Neural progenitor cell (in vitro differentiated cells): Measurements from ENCODE around the gene RFFL. TPM values are rescaled to one million over a fixed set of nuclear protein-coding genes. Genes with fewer than 3 reads are reported as not detected.

ENCODE experiments used
- DNase-seq: peaks from one replicate; pipeline ENCODE4 v3.0.0-alpha.2; 2016; ENCODE audit warnings: low spot score
- H2AFZ ChIP-seq: fragments of 200-600 bp; sonication (generic); replicated peaks from 2 replicates; pipeline ENCODE4 v1.6.1; 2016; ENCODE audit warnings: antibody characterized with exemption
- H3F3A ChIP-seq: fragments of 200-600 bp; sonication (generic); 2 replicates; pipeline ENCODE4 v1.6.1; 2016; ENCODE audit warnings: antibody characterized with exemption, low read depth
- H3K27ac ChIP-seq: fragments of 200-600 bp; sonication (generic); 2 replicates; pipeline ENCODE4 v1.5.1; 2016; ENCODE audit warnings: mild to moderate bottlenecking
- H3K27me3 ChIP-seq: fragments of 200-600 bp; sonication (generic); 2 replicates; pipeline ENCODE4 v1.6.1; 2016; ENCODE audit warnings: mild to moderate bottlenecking, moderate library complexity
- H3K36me3 ChIP-seq: fragments of 200-600 bp; sonication (generic); 2 replicates; pipeline ENCODE4 v1.5.1; 2016
- H3K4me1 ChIP-seq: fragments of 200-600 bp; sonication (generic); 2 replicates; pipeline ENCODE4 v1.6.1; 2016; ENCODE audit warnings: mixed run types
- H3K4me2 ChIP-seq: fragments of 200-600 bp; sonication (generic); 2 replicates; pipeline ENCODE4 v1.6.1; 2016
- H3K4me3 ChIP-seq: fragments of 200-600 bp; sonication (generic); 2 replicates; pipeline ENCODE4 v1.5.1; 2016
- H3K79me2 ChIP-seq: fragments of 200-600 bp; sonication (generic); 2 replicates; pipeline ENCODE4 v1.6.1; 2016; ENCODE audit warnings: low read depth
- H3K9ac ChIP-seq: fragments of 200-600 bp; sonication (generic); 2 replicates; pipeline ENCODE4 v1.6.1; 2016
- H3K9me3 ChIP-seq: fragments of 200-600 bp; sonication (generic); 2 replicates; pipeline ENCODE4 v1.5.1; 2016; ENCODE audit warnings: low read depth
- H4K20me1 ChIP-seq: fragments of 200-600 bp; sonication (generic); 2 replicates; pipeline ENCODE4 v1.6.1; 2016; ENCODE audit warnings: low read depth
- H3K27ac Mint-ChIP-seq: 3 replicates; pipeline ENCODE4 v1.8.0; 2021; ENCODE audit warnings: mixed read lengths
- H3K27me3 Mint-ChIP-seq: 2 replicates; pipeline ENCODE4 v1.8.0; 2022; ENCODE audit warnings: low read depth, mild to moderate bottlenecking, inconsistent platforms, moderate library complexity, mixed read lengths; ENCODE audit not compliant: insufficient read depth
- H3K36me3 Mint-ChIP-seq: 3 replicates; pipeline ENCODE4 v1.8.0; 2021; ENCODE audit warnings: mixed read lengths
- H3K4me1 Mint-ChIP-seq: 3 replicates; pipeline ENCODE4 v1.8.0; 2021; ENCODE audit warnings: mixed read lengths
- H3K4me3 Mint-ChIP-seq: 3 replicates; pipeline ENCODE4 v1.8.0; 2021; ENCODE audit warnings: mild to moderate bottlenecking, moderate library complexity, mixed read lengths
- H3K9me3 Mint-ChIP-seq: 3 replicates; pipeline ENCODE4 v1.8.0; 2020; ENCODE audit warnings: mixed read lengths
- CTCF ChIP-seq: fragments of 200-600 bp; sonication (generic); IDR thresholded peaks from 2 replicates; pipeline ENCODE4 v1.5.1; 2017; ENCODE audit warnings: antibody characterized with exemption, mild to moderate bottlenecking
- EZH2 ChIP-seq: fragments of 200-600 bp; sonication (generic); IDR thresholded peaks from 2 replicates; pipeline ENCODE4 v1.6.1; 2017; ENCODE audit warnings: antibody characterized with exemption, mild to moderate bottlenecking, moderate library complexity
- EZH2phosphoT487 ChIP-seq: fragments of 200-600 bp; sonication (generic); IDR thresholded peaks from 2 replicates; pipeline ENCODE4 v1.6.1; 2017; ENCODE audit warnings: antibody characterized with exemption
- total RNA-seq: library from RNA; depleted of rRNA; stranded (reverse); fragments of >200 nt; gene quantifications from 2 replicates; pipeline ENCODE4 v1.2.3, GENCODE V29; 2015; ENCODE audit warnings: low replicate concordance

Gene RFFL
- total RNA-seq, 1 donor from 2014 or later: 20.6 TPM

DNA sequence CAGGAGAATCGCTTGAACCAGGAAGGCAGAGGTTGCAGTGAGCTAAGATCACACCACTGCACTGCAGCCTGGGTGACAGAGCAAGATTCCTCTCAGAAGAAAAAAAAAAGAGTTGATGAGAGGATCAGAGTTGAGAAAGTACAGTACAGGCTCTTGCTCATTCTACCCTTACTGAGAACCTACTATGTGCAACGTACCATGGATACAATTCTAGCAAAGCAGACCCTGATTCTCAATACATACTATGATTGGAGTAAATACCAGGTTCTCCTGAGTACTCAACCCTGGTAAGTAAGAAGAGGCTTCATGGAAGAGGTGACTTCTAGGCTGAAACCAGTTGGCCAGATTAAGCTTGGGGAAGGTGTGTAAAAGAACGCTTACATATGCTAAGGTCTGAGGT is 1.2 kb downstream of the RFFL start:
- Mint-ChIP-seq H3K4me3 (no peak overlapping the region), H3K27me3 (peaks cover 2% of the 10 kb centered on the region), H3K27ac (no peak overlapping the region), H3K9me3 (no peaks in the 10 kb centered on the region), H3K36me3 (peaks cover 4% of the 10 kb centered on the region), H3K4me1 (peaks cover 23% of the 10 kb centered on the region)
- Histone ChIP-seq H3K4me3 (no peak overlapping the region), H3K79me2 (no peaks in the 10 kb centered on the region), H4K20me1 (no peaks in the 10 kb centered on the region), H2AFZ (no peak overlapping the region), H3K9ac (no peak overlapping the region), H3F3A (peaks cover 16% of the 10 kb centered on the region), H3K4me1 (peaks cover 23% of the 10 kb centered on the region), H3K9me3 (no peaks in the 10 kb centered on the region), H3K27ac (no peak overlapping the region), H3K36me3 (no peaks in the 10 kb centered on the region), H3K4me2 (no peak overlapping the region), H3K27me3 (no peaks in the 10 kb centered on the region)
- DNase-seq: no peak
- TF ChIP-seq CTCF: no peak
- TF ChIP-seq EZH2: no peak
- TF ChIP-seq EZH2phosphoT487: no peak

DNA sequence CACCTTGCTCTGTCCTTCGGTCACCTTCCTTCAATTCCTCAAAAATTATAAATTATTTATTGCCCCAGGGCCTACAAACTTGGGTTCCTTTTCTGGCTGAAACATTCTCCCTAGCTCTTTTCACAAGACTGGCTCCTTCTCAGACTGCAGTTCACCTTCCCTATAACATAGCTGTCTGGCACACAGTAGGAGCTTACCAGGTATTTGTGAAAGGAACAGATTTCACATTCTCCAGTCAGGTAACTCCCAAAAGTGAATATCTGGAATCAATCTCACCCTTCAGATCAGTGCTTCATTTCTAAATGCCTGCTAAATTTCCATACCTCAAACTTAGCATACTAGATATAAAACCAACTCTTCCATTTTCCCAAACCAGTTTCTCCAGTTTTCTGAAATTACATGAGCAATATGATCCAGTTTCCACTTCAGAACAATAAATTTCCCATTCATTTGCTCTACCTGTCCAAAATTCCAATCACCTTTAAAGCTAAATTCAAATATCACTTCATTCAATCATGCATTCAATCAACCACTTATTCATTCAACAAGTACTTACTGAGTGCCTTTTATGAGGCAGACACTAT is 6.1 kb downstream of the RFFL start:
- no peaks in the 10 kb centered on the region for H3K9me3 ChIP-seq
- Mint-ChIP-seq H3K9me3 (no peaks in the 10 kb centered on the region), H3K4me3 (no peak overlapping the region), H3K4me1 (peaks cover 5% of the 10 kb centered on the region), H3K36me3 (peaks cover 4% of the 10 kb centered on the region), H3K27ac (no peak overlapping the region), H3K27me3 (peaks cover 2% of the 10 kb centered on the region)
- TF ChIP-seq CTCF: no peak
- TF ChIP-seq EZH2phosphoT487: no peak
- DNase-seq: no peak
- H3K4me2 ChIP-seq: no peak overlapping the region
- H3K4me3 ChIP-seq: no peak overlapping the region
- no peaks in the 10 kb centered on the region for H3K27me3 ChIP-seq
- no peaks in the 10 kb centered on the region for H3K36me3 ChIP-seq
- peaks cover 10% of the 10 kb centered on the region for H3K4me1 ChIP-seq
- no peaks in the 10 kb centered on the region for H4K20me1 ChIP-seq
- H3K9ac ChIP-seq: no peak overlapping the region
- no peaks in the 10 kb centered on the region for H3F3A ChIP-seq
- no peak overlapping the region for H2AFZ ChIP-seq
- H3K27ac ChIP-seq: no peak overlapping the region
- H3K79me2 ChIP-seq: no peaks in the 10 kb centered on the region

- H3K9me3 ChIP-seq: no peaks in the 10 kb centered on the region
- H3K79me2 ChIP-seq: no peaks in the 10 kb centered on the region
- H3K27ac ChIP-seq: no peak overlapping the region
- peaks cover 22% of the 10 kb centered on the region for H3K4me1 ChIP-seq
- no peak overlapping the region for H2AFZ ChIP-seq
- H3K4me2 ChIP-seq: no peak overlapping the region
- Mint-ChIP-seq H3K27me3 (peaks cover 2% of the 10 kb centered on the region), H3K4me1 (peaks cover 6% of the 10 kb centered on the region), H3K27ac (no peak overlapping the region), H3K9me3 (no peaks in the 10 kb centered on the region), H3K36me3 (peaks cover 3% of the 10 kb centered on the region), H3K4me3 (no peak overlapping the region)
- no peaks in the 10 kb centered on the region for H3F3A ChIP-seq
- TF ChIP-seq CTCF: no peak
- TF ChIP-seq EZH2: no peak
- TF ChIP-seq EZH2phosphoT487: no peak
- H3K27me3 ChIP-seq: no peaks in the 10 kb centered on the region
- no peak overlapping the region for H3K4me3 ChIP-seq
- DNase-seq: peak; percentile 29
- H4K20me1 ChIP-seq: no peaks in the 10 kb centered on the region
- H3K36me3 ChIP-seq: no peaks in the 10 kb centered on the region
- no peak overlapping the region for H3K9ac ChIP-seq
Observed at GRCh38 chr17:35056013-35056412, 7.5 kb downstream of the RFFL start.
